Neural crest cell (in vitro differentiated cells): Measurements from ENCODE around the gene GFI1. TPM values are rescaled to one million over a fixed set of nuclear protein-coding genes. Genes with fewer than 3 reads are reported as not detected.

ENCODE experiments used
- DNase-seq: peaks from one replicate; pipeline ENCODE4 v3.0.0; 2021; ENCODE audit warnings: low read depth, mixed read lengths, low spot score
- H3K27ac Mint-ChIP-seq: one replicate; pipeline ENCODE4 v1.8.0; 2021; ENCODE audit warnings: mild to moderate bottlenecking, mixed read lengths; ENCODE audit not compliant: unreplicated experiment
- H3K27me3 Mint-ChIP-seq: 2 replicates; pipeline ENCODE4 v1.8.0; 2021; ENCODE audit warnings: low read depth, mild to moderate bottlenecking, mixed read lengths
- H3K36me3 Mint-ChIP-seq: 2 replicates; pipeline ENCODE4 v1.8.0; 2021; ENCODE audit warnings: low read depth, mild to moderate bottlenecking, mixed read lengths
- H3K4me1 Mint-ChIP-seq: 2 replicates; pipeline ENCODE4 v1.8.0; 2021; ENCODE audit warnings: mixed read lengths
- H3K4me3 Mint-ChIP-seq: one replicate; pipeline ENCODE4 v1.8.0; 2021; ENCODE audit warnings: mild to moderate bottlenecking, mixed read lengths
- H3K9me3 Mint-ChIP-seq: 2 replicates; pipeline ENCODE4 v1.8.0; 2021; ENCODE audit warnings: mixed read lengths
- total RNA-seq: library from RNA; stranded (reverse); gene quantifications from 2 replicates; pipeline ENCODE4 v1.2.1, GENCODE V29; 2021
- TF ChIP-seq, protein P1 (sequence below): fragments of 200-600 bp; sonication (generic); conservative IDR thresholded peaks from 2 replicates; pipeline ENCODE4 v1.5.0; 2021; ENCODE audit warnings: antibody characterized with exemption, mild to moderate bottlenecking

GFI1 gene
- total RNA-seq, 1 donor from 2014 or later = 0.16 TPM

DNA sequence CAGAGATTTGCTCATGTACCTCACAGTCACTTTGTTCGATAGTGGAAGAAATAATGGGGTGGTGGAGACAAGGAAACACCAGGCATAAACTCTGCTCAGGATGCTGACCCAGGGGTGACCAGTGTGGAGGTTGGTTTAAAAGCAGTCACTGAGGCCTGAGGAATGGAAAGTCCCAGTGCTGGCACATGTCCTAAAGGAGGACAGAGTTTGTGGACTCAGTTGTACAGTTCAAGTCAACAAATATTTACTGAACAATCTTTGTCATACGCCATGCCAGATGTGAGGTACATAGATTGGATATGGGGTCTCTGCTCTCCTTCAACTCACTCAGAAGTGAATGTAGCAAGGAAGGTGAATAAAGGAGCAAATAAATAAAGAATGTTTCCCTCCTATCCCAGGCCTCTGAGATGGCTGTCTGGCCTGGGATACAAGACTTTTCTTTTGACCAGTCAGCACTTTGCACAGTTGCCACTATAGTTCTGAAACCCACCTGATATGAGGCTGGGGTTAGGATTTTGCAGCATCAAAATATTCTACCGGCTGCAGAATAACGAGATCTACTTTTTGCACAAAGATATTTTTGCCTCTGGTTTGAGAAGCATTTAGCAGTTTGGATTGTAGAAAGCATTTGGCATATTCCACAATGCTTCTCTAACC, 7.9 kb upstream of the GFI1 start:
- Mint-ChIP-seq H3K4me3 (no peak overlapping the region), H3K27ac (no peak overlapping the region), H3K27me3 (peaks cover 46% of the 10 kb centered on the region), H3K9me3 (no peaks in the 10 kb centered on the region), H3K36me3 (no peaks in the 10 kb centered on the region), H3K4me1 (no peaks in the 10 kb centered on the region)
- TF ChIP-seq, protein P1, sequence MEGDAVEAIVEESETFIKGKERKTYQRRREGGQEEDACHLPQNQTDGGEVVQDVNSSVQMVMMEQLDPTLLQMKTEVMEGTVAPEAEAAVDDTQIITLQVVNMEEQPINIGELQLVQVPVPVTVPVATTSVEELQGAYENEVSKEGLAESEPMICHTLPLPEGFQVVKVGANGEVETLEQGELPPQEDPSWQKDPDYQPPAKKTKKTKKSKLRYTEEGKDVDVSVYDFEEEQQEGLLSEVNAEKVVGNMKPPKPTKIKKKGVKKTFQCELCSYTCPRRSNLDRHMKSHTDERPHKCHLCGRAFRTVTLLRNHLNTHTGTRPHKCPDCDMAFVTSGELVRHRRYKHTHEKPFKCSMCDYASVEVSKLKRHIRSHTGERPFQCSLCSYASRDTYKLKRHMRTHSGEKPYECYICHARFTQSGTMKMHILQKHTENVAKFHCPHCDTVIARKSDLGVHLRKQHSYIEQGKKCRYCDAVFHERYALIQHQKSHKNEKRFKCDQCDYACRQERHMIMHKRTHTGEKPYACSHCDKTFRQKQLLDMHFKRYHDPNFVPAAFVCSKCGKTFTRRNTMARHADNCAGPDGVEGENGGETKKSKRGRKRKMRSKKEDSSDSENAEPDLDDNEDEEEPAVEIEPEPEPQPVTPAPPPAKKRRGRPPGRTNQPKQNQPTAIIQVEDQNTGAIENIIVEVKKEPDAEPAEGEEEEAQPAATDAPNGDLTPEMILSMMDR = no peak
- DNase-seq = no peak

DNA sequence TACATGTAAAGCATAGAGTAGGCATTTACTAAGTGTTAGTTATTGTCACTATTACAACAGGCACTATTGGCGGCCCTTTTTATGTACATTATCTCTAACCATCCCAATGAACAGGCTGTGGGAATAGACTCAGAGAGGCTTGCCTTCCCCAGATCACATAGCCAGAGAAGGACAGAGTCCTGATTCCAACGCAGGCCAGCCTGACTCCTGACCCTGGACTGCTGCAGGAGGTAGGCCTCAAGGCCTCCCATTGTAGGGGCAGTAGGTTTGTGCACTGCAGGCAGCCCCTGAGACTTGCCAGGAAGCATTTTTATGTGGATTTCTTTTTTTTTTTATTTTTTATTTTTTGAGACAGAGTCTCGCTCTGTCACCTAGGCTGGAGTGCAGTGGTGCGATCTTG, 6.4 kb upstream of the GFI1 start:
- TF ChIP-seq, protein P1 = no peak
- no peak overlapping the region for H3K27ac Mint-ChIP-seq
- no peak for DNase-seq
- no peaks in the 10 kb centered on the region for H3K36me3 Mint-ChIP-seq
- H3K4me1 Mint-ChIP-seq = no peaks in the 10 kb centered on the region
- H3K9me3 Mint-ChIP-seq = no peaks in the 10 kb centered on the region
- H3K27me3 Mint-ChIP-seq = peaks cover 56% of the 10 kb centered on the region
- no peak overlapping the region for H3K4me3 Mint-ChIP-seq

GRCh38 chr1:92488832-92489231, 2.1 kb upstream of the GFI1 start:
- Mint-ChIP-seq H3K27me3 (peaks cover 84% of the 10 kb centered on the region), H3K36me3 (no peaks in the 10 kb centered on the region), H3K9me3 (no peaks in the 10 kb centered on the region), H3K4me3 (no peak overlapping the region), H3K4me1 (peaks cover 19% of the 10 kb centered on the region), H3K27ac (no peak overlapping the region)
- DNase-seq = no peak
- TF ChIP-seq, protein P1 = no peak

GRCh38 chr1:92488416-92488815, 1.7 kb upstream of the GFI1 start:
- no peaks in the 10 kb centered on the region for H3K9me3 Mint-ChIP-seq
- H3K27me3 Mint-ChIP-seq = peaks cover 88% of the 10 kb centered on the region
- H3K4me3 Mint-ChIP-seq = no peak overlapping the region
- H3K4me1 Mint-ChIP-seq = peaks cover 20% of the 10 kb centered on the region
- TF ChIP-seq, protein P1 = no peak
- no peak overlapping the region for H3K27ac Mint-ChIP-seq
- no peaks in the 10 kb centered on the region for H3K36me3 Mint-ChIP-seq
- no peak for DNase-seq

GRCh38 chr1:92487078-92487605, 417 bp upstream of the GFI1 start:
- Mint-ChIP-seq H3K27ac (no peak overlapping the region), H3K27me3 (peaks cover 90% of the 10 kb centered on the region), H3K4me1 (peaks cover 27% of the 10 kb centered on the region), H3K36me3 (no peaks in the 10 kb centered on the region), H3K9me3 (no peaks in the 10 kb centered on the region), H3K4me3 (peak overlapping the region; percentile 31)
- no peak for DNase-seq
- TF ChIP-seq, protein P1 = no peak
